Bronchial epithelial cell (primary cell): ENCODE measurements around the gene EFCAB8. TPM values are rescaled to one million over a fixed set of nuclear protein-coding genes. Genes with fewer than 3 reads are reported as not detected.

ENCODE experiments used
- DNase-seq: peaks from one replicate; pipeline ENCODE4 v3.0.0-alpha.2; 2010; ENCODE audit warnings: low read depth
- FAIRE-seq: peaks from 2 replicates; lab custom pipeline; 2011; peaks lifted over from hg19 to GRCh38; lab: Jason Lieb, UNC
- H3K27me3 ChIP-seq: 2 replicates; pipeline ENCODE4 v1.5.1; 2011; ENCODE audit warnings: low read length; ENCODE audit not compliant: control insufficient read depth, insufficient read depth
- H3K36me3 ChIP-seq: 2 replicates; pipeline ENCODE4 v1.5.1; 2011; ENCODE audit warnings: low read length; ENCODE audit not compliant: control insufficient read depth, insufficient read depth
- H3K4me3 ChIP-seq: 2 replicates; pipeline ENCODE4 v1.5.1; 2011; ENCODE audit warnings: mild to moderate bottlenecking, low read depth, low read length, control low read depth
- total RNA-seq: library from RNA; depleted of rRNA; stranded (reverse); fragments of >200 nt; gene quantifications from 2 replicates; pipeline ENCODE4 v1.2.1, GENCODE V29; 2014
- TF ChIP-seq, protein P1 (sequence below): IDR thresholded peaks from 2 replicates; pipeline ENCODE4 v1.5.1; 2011; ENCODE audit warnings: mild to moderate bottlenecking, moderate library complexity, low read length, control low read depth, inconsistent platforms; ENCODE audit not compliant: insufficient read depth, severe bottlenecking

The EFCAB8 gene
- total RNA-seq, 1 donor from 2014 or later = under 0.01 TPM

DNA sequence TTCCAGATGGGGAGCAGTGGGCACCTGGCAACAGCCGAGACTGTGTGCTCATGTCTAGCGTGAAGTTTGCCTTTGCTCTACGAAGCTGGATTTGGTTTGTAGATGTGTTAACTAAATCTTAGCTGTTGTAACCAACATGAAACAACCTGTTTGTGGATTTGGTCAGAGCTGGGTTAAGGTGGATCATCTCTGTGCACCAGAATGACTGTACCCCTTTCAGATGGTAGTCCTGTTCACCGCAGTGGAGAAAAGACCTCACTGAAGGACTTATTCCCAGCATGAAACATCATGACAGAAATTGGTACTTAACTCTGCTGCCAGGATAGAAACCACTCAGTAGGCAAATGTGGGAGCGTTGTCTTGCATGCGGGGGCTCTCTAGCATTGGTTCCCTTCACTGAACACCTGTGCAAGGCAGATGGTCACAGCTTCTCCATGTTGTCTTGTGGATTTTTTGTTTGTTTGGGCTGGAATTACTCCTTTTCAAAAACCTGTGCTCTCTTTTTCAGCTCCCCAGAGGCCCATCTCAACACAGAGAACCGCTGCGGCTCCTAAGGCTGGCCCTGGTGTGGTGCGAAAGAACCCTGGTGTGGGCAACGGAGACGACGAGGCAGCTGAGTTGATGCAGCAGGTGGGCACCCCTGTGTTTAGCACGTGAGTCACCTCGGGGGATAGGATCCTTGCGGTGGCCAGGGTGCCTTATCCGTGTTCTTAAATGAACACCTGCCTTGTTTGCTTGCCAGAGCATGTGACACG lies 19.3 kb upstream of the EFCAB8 start:
- TF ChIP-seq, protein P1, sequence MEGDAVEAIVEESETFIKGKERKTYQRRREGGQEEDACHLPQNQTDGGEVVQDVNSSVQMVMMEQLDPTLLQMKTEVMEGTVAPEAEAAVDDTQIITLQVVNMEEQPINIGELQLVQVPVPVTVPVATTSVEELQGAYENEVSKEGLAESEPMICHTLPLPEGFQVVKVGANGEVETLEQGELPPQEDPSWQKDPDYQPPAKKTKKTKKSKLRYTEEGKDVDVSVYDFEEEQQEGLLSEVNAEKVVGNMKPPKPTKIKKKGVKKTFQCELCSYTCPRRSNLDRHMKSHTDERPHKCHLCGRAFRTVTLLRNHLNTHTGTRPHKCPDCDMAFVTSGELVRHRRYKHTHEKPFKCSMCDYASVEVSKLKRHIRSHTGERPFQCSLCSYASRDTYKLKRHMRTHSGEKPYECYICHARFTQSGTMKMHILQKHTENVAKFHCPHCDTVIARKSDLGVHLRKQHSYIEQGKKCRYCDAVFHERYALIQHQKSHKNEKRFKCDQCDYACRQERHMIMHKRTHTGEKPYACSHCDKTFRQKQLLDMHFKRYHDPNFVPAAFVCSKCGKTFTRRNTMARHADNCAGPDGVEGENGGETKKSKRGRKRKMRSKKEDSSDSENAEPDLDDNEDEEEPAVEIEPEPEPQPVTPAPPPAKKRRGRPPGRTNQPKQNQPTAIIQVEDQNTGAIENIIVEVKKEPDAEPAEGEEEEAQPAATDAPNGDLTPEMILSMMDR = no peak
- FAIRE-seq = no peak

DNA sequence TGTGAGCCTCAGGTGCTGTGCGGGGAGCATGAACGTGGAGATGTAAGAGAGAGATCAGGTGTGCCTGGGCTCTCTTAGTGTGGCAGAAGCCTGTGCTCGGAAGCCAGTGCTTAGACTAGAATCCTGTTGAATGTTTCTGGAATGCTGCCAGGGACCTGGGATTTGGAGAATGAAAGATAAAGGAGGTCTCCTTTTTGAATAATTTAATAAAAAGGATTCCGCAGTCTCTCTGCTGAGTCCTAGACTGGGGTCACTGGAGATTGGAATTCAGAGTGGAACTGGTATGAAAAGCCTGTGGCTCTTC lies 18.8 kb upstream of the EFCAB8 start:
- Histone ChIP-seq H3K27me3 (no peaks in the 10 kb centered on the region), H3K36me3 (peaks cover 13% of the 10 kb centered on the region), H3K4me3 (no peak overlapping the region)
- FAIRE-seq = no peak
- TF ChIP-seq, protein P1 = no peak
- no peak for DNase-seq

More for the DNA sequence above, 19.3 kb upstream of the EFCAB8 start:
- Histone ChIP-seq H3K27me3 (no peaks in the 10 kb centered on the region), H3K36me3 (peaks cover 14% of the 10 kb centered on the region), H3K4me3 (no peak overlapping the region)
- DNase-seq = no peak

DNA sequence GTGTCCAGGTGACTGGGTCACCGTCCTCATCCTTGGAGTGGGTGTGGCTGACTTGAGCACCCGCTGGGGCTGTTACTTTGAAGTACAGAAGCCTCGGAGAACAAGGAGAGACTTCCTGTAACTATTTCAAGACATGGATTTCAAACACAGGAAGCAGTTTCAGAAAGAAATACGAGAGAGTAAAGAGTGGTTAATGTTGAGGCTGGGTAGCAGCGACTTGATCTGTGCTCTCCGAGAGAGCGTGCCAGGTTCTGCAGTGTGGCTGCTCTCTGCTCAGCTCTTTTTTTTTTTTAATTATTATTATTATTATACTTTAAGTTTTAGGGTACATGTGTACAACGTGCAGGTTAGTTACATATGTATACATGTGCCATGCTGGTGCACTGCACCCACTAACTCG lies 17.5 kb upstream of the EFCAB8 start:
- Histone ChIP-seq H3K4me3 (no peak overlapping the region), H3K27me3 (no peaks in the 10 kb centered on the region), H3K36me3 (peaks cover 11% of the 10 kb centered on the region)
- TF ChIP-seq, protein P1 = no peak
- FAIRE-seq = no peak
- DNase-seq = no peak

DNA sequence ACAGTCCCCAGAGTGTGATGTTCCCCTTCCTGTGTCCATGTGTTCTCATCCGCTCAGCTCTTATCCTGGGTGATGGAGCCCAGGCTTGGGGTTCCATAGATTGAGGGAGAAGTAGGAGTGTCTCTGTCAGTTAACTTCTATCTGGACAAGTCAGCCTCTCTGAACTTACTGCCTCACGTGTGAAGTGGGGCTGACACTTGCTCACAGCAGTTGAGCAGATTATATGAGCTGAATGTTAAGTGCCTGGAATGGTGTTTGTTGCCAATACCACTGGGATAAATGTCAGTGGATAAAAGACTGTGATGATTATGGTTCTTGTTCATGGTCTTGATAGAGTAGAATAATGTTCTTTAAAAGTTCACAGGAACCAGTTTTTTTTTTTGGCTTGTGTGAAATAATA lies 17.1 kb upstream of the EFCAB8 start:
- H3K4me3 ChIP-seq = no peak overlapping the region
- DNase-seq = no peak
- no peaks in the 10 kb centered on the region for H3K27me3 ChIP-seq
- FAIRE-seq = no peak
- H3K36me3 ChIP-seq = peaks cover 11% of the 10 kb centered on the region
- TF ChIP-seq, protein P1 = no peak

DNA sequence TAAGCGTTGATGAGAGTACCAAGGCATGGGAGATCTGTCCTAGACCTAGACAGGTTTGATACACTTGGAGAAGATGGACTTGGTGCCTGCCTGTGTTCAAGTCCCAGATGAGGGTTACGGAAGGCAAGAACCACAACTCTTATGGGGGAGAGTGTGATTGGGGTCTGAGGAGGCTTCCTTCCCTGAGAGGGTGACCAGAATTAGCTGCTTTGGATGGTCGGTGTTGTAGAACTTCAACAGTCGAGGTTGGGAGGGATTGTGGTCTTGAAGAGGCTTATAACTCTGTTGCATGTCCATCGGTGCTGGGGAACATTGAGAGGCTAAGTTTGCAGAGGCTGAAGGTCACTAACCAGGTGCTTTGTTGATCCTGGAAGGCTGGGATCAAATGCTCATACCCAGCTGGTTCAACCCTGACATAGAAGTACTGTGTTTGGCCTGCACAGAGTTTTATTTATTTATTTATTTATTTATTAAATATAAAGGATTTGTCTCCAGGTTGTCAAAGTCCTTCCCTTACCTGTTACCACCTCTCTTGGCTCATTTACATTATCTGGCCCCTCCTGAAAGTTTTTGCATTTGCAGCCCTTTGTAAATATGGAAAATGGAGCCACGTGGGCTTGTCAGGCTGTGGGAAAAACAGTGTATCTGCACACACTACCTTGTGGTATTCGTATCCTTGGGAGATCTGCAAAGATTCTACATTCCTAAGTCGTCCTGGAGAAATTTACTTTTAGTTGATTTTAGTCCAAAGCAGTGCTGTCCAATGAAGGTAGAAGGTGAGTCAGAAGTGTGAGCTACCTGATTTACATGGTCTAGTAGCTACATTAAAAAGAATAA lies 15.8 kb upstream of the EFCAB8 start:
- Histone ChIP-seq H3K4me3 (no peak overlapping the region), H3K36me3 (peaks cover 11% of the 10 kb centered on the region), H3K27me3 (no peaks in the 10 kb centered on the region)
- FAIRE-seq (no peak), DNase-seq (no peak)
- TF ChIP-seq, protein P1 = no peak
